A673 (cell line): ENCODE results near the gene PPP2R3B. TPM values are rescaled to one million over a fixed set of nuclear protein-coding genes. Genes with fewer than 3 reads are reported as not detected.
"Not testable (repeated sequence)": the region's sequence is repeated elsewhere in the genome, so short reads cannot be mapped to it uniquely, and the experiment has no call there.

ENCODE experiments used
- BruUV-seq: library from RNA; stranded (reverse); fragments of 400-500 nt; replicated peaks from 2 replicates; lab custom pipeline; 2021; lab: Mats Ljungman, UMichigan
- CTCF ChIA-PET: fragments of 300-600 bp; sonication (Branson Sonifier 250); formaldehyde crosslinking; loops from one replicate; lab custom pipeline; 2022; ENCODE audit warnings: antibody characterized with exemption; lab: Charles Lee
- POLR2A ChIA-PET: fragments of 300-600 bp; sonication (Branson Sonifier 250); formaldehyde crosslinking; loops from one replicate; lab custom pipeline; 2022; ENCODE audit warnings: antibody characterized with exemption; ENCODE audit not compliant: low non-redundant PET; lab: Charles Lee
- DNase-seq: peaks from one replicate; pipeline ENCODE4 v3.0.0-alpha.2; 2015; ENCODE audit warnings: low spot score
- H3K27ac ChIP-seq: fragments of 200-600 bp; sonication (generic); 2 replicates; pipeline ENCODE4 v1.5.1; 2016; ENCODE audit warnings: mixed run types, low read depth, mild to moderate bottlenecking, mixed read lengths, antibody characterized with exemption, low read length; ENCODE audit not compliant: poor library complexity, severe bottlenecking
- H3K27me3 ChIP-seq: fragments of 200-600 bp; sonication (generic); replicated peaks from 2 replicates; pipeline ENCODE4 v1.6.1; 2017; ENCODE audit warnings: mixed run types, low read depth, mild to moderate bottlenecking, mixed read lengths, antibody characterized with exemption, low read length; ENCODE audit not compliant: insufficient read depth, poor library complexity
- H3K36me3 ChIP-seq: fragments of 200-600 bp; sonication (generic); 2 replicates; pipeline ENCODE4 v1.6.1; 2016; ENCODE audit warnings: mixed run types, mild to moderate bottlenecking, mixed read lengths, antibody characterized with exemption, low read length; ENCODE audit not compliant: insufficient read depth, poor library complexity, severe bottlenecking
- H3K4me1 ChIP-seq: fragments of 200-600 bp; sonication (generic); 2 replicates; pipeline ENCODE4 v1.6.1; 2017; ENCODE audit warnings: mixed run types, mild to moderate bottlenecking, mixed read lengths, antibody characterized with exemption, low read length; ENCODE audit not compliant: insufficient read depth, poor library complexity, severe bottlenecking
- H3K4me3 ChIP-seq: fragments of 200-600 bp; sonication (generic); 2 replicates; pipeline ENCODE4 v1.5.1; 2016; ENCODE audit warnings: low read depth, mixed run types, mild to moderate bottlenecking, mixed read lengths, low read length; ENCODE audit not compliant: poor library complexity, severe bottlenecking
- H3K9me3 ChIP-seq: fragments of 200-600 bp; sonication (generic); 2 replicates; pipeline ENCODE4 v1.6.1; 2016; ENCODE audit warnings: mixed run types, low read depth, mild to moderate bottlenecking, mixed read lengths, antibody characterized with exemption, low read length; ENCODE audit not compliant: poor library complexity, severe bottlenecking
- CTCF ChIP-seq: fragments of 300-800, 200-600 bp; sonication (generic); conservative IDR thresholded peaks from 2 replicates; pipeline ENCODE4 v1.5.1; 2017; ENCODE audit warnings: low read depth, mild to moderate bottlenecking, antibody characterized with exemption, low read length, moderate library complexity, mixed read lengths
- EZH2 ChIP-seq: fragments of 200-600 bp; sonication (generic); IDR thresholded peaks from 2 replicates; pipeline ENCODE4 v1.6.1; 2017; ENCODE audit warnings: borderline replicate concordance, low read depth, mild to moderate bottlenecking, mixed read lengths, antibody characterized with exemption, low read length; ENCODE audit not compliant: poor library complexity, severe bottlenecking
- intact Hi-C: fragments of 100-400 bp; cut with micrococcal nuclease; formaldehyde crosslinking; loops from one replicate; pipeline ENCODE4 v1.10.0; 2022; ENCODE audit not compliant: unreplicated experiment
- total RNA-seq: library from RNA; stranded (reverse); gene quantifications from 2 replicates; pipeline ENCODE4 v1.2.3, GENCODE V29; 2021

PPP2R3B gene
- total RNA-seq, 1 experiment from 2014 or later: 43.6 TPM

- H3K27me3 ChIP-seq: no peaks in the 10 kb centered on the region
- intact Hi-C loops: no loop called here
- no peaks in the 10 kb centered on the region for H3K36me3 ChIP-seq
- POLR2A ChIA-PET: no interaction called here
- CTCF ChIA-PET: no interaction called here
- H3K4me3 ChIP-seq: no peak overlapping the region
- H3K9me3 ChIP-seq: no peaks in the 10 kb centered on the region
- no peak for DNase-seq
- no TSS peak for BruUV-seq
- TF ChIP-seq EZH2 (no peak), CTCF (no peak)
- H3K27ac ChIP-seq: no peak overlapping the region
- peaks cover 7% of the 10 kb centered on the region for H3K4me1 ChIP-seq
Observed at GRCh38 chrX:330726-331150, 56.0 kb downstream of the PPP2R3B start.

DNA sequence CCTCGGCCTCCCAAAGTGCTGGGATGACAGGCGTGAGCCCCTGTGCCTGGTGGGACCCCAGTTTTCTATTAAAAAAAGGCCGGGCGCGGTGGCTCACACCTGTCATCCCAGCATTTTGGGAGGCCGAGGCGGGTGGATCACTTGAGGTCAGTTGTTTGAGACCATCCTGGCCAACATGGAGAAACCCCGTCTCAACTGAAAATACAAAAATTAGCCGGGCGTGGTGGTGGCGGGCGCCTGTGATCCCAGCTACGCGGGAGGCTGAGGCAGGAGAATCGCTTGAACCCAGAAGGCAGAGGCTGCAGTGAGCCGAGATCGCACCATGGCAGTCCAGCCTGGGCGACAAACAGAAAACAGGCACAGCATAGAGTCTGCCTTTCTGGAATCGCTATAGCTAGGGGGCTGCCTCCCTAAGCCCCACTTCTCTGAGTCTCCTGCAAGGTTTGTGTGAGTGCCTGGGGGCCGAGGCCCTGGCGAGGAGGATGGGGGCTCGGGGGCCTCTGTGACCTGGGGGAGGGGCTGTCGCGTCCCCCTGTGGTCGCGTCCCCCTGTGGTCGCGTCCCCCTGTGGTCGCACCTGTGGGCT, 56.5 kb downstream of the PPP2R3B start:
- BruUV-seq, H3K36me3 ChIP-seq, POLR2A ChIA-PET, CTCF ChIA-PET, H3K4me3 ChIP-seq, intact Hi-C loops, H3K4me1 ChIP-seq, H3K27ac ChIP-seq, H3K9me3 ChIP-seq, DNase-seq, H3K27me3 ChIP-seq: not testable (repeated sequence)

DNA sequence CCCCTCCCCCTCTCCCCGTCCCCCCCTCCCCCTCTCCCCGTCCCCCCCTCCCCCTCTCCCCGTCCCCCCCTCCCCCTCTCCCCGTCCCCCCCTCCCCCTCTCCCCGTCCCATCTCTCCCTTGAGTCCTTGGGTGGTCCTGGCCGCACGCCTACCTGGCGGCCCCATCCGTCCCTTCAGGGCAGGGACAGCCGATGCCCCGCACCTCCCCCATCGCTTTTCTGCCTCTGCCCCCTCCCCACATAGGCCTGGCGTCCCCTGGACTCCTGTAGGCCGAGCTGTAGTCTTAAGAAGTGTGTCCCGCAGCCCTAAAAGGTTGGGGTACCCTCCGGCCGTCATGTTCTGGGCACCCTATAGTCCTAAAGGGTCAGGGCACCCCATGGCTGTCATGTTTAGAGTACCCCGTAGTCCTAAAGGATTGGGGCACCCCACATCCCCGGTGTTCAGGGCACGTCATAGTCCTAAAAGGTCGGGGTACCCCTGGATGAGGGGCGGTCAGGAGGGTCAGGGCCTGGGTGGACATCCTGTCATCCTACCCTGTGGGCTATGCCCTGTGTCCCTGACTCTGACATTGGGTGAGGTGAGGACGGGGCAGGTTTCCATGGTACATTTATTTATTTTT, 57.3 kb downstream of the PPP2R3B start:
- Histone ChIP-seq H3K9me3 (no peaks in the 10 kb centered on the region), H3K4me1 (peaks cover 7% of the 10 kb centered on the region), H3K27me3 (no peaks in the 10 kb centered on the region), H3K36me3 (no peaks in the 10 kb centered on the region), H3K27ac (no peak overlapping the region), H3K4me3 (no peak overlapping the region)
- DNase-seq: no peak
- no TSS peak for BruUV-seq
- ChIA-PET CTCF (no interaction called here), POLR2A (no interaction called here)
- intact Hi-C loops: no loop called here
- TF ChIP-seq EZH2 (no peak), CTCF (no peak)

DNA sequence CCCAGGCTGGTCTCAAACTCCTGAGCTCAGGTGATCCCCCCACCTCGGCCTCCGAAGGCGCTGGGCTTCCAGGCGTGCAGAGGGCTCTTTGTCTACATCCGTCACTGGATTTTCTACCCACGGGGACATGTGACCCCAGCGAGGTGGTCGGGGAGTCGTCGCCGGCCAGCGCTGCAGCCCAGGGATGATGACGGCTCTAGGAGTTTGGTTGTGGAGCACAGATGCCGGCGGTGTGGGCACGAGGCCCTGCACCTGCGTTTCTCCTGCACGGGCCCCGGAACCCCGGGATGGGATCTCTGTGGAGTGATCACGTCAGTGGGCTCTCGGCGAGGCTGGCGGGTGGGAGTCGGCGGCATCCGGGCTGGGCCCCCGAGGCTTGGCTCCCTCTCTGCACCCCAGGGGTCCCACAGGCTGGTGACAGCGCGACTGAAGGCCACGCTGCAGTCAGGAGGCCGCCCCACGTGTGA, 59.0 kb downstream of the PPP2R3B start:
- ChIA-PET CTCF (no interaction called here), POLR2A (no interaction called here)
- DNase-seq: no peak

More for the DNA sequence above, 59.0 kb downstream of the PPP2R3B start:
- no peak overlapping the region for H3K27ac ChIP-seq
- TF ChIP-seq CTCF: no peak
- no peak for TF ChIP-seq EZH2
- H3K36me3 ChIP-seq: no peaks in the 10 kb centered on the region
- H3K4me3 ChIP-seq: no peak overlapping the region
- H3K9me3 ChIP-seq: no peaks in the 10 kb centered on the region
- intact Hi-C loops: no loop called here
- no TSS peak for BruUV-seq
- H3K4me1 ChIP-seq: peaks cover 7% of the 10 kb centered on the region
- H3K27me3 ChIP-seq: no peaks in the 10 kb centered on the region
